B cell (primary cell): Measurements from ENCODE around the gene YAP1.

Experiments
- EZH2 ChIP-seq: IDR thresholded peaks from 2 replicates; pipeline ENCODE4 v1.6.1; 2012; ENCODE audit warnings: borderline replicate concordance, low read depth, mild to moderate bottlenecking, moderate library complexity, low read length; ENCODE audit not compliant: insufficient read depth, poor library complexity, severe bottlenecking
- TF ChIP-seq, protein P1 (sequence below): fragments of 200-600 bp; IDR thresholded peaks from one replicate; pipeline ENCODE4 v1.8.0; 2022; ENCODE audit warnings: antibody characterized with exemption, mild to moderate bottlenecking

DNA sequence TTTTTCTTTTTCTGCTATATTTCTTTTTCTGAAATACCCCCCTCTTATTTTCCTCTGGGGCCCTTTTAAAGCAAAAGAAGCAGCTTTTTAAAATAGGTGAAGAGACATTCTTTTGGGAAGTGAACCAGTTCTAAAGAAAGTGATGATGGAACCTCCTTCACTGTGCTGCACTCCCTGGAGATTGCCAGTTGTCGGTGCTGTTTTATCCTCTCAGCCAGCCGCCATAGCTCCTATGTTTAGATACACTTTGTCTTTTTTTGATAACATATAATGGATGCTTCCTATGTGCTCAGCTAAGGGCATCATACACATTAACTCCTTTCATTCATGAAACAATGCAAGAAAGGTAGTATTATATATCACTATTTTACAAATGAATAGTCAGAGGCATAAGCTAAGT is 49.0 kb upstream of the YAP1 start:
- no peak for TF ChIP-seq EZH2
- TF ChIP-seq, protein P1, sequence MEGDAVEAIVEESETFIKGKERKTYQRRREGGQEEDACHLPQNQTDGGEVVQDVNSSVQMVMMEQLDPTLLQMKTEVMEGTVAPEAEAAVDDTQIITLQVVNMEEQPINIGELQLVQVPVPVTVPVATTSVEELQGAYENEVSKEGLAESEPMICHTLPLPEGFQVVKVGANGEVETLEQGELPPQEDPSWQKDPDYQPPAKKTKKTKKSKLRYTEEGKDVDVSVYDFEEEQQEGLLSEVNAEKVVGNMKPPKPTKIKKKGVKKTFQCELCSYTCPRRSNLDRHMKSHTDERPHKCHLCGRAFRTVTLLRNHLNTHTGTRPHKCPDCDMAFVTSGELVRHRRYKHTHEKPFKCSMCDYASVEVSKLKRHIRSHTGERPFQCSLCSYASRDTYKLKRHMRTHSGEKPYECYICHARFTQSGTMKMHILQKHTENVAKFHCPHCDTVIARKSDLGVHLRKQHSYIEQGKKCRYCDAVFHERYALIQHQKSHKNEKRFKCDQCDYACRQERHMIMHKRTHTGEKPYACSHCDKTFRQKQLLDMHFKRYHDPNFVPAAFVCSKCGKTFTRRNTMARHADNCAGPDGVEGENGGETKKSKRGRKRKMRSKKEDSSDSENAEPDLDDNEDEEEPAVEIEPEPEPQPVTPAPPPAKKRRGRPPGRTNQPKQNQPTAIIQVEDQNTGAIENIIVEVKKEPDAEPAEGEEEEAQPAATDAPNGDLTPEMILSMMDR: no peak
